HG03439 (cell line): ENCODE measurements around the gene PRCC.
"Not testable (repeated sequence)": the region's sequence is repeated elsewhere in the genome, so short reads cannot be mapped to it uniquely, and the experiment has no call there.

Experiments used
- ATAC-seq: cut with Tn5 transposase; IDR thresholded peaks from one replicate; pipeline ENCODE4 v1.9.1; 2021; ENCODE audit warnings: mild to moderate bottlenecking, moderate library complexity; ENCODE audit not compliant: unreplicated experiment

Gene PRCC

DNA sequence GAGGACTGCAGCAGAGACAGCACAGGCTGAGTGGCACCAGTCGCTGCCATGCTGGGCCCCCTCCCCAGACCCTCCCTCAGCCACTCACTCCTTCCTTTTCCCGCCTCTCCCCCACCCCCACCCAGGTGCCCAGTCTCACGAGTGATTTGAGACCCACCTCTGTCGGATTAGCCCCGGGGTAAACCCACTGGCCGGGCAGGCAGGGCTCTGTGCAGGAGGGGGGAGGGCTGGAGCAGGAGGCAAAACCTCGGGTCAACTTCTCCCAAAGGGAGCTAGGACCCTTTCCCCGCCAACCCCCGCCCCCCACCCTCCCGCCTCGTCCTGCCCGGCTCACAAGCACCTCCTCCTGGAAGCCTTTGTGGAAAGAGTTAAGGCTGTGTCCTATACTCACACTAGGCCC, 23.0 kb upstream of the PRCC start:
- ATAC-seq = no peak

DNA sequence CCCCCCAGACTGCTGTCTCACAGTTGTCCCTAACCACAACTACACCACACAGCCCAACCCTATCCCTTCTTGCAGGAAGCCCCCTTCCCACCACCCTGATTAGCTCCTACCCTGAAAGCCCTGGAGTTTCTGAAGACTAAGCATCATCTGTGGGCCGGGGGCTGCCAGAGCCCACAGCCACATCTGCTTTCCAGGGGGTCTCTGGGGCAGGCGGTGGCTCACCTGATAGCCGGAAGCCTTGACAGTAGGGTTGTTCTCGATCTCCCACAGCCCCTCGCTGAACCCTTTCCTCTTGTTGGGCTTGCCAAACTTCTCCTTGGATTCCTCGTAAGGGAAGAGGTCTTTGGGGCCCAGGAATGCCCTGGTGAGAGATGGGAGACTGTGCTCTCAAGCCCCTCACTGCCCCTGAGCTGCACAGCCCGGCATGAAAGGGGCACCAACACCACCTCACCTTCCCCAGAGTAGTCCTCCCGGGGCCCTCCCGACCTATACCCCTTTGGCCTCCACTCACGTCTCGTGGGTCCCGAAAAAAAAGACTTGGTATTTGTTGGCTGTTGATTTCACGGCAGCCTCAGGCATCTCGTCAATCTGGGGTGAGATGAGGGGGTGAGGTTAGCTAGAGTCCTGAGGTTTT, 22.4 kb upstream of the PRCC start:
- ATAC-seq = no peak

DNA sequence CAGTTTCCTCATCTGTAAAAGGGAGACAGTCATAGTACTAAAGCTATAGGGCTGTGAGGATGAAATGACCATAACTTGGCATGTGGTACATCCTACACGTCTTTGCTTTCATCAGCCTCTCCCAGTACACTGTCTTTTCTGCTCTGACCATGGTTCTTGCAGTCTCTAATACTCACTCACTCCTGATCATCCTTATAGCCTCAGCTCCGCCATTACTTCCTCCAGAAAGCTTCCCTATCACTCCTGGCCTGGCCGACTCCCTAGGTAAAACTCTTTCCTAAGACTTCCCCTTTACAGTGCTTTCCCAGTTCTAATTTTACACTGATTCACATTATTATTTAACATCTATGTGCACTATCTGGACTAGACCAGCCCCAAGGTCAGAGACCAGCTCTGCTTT, 21.5 kb upstream of the PRCC start:
- ATAC-seq = no peak

DNA sequence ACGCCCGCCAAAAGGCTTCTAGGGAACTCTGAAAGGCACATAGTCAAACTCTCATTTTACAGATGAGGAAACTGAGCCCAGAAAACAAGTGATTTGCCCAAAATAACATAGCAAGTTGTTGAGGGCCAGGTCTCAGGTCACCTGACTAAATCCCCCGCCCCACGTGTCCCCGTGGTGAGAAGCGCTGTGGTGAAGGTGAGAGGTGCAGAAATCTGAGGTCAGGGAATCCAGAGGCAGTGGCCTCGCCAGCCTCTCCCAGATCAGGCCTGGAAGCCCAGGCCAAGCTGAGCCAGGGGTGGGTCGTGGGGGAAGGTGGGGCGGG, 21.0 kb upstream of the PRCC start:
- no peak for ATAC-seq

DNA sequence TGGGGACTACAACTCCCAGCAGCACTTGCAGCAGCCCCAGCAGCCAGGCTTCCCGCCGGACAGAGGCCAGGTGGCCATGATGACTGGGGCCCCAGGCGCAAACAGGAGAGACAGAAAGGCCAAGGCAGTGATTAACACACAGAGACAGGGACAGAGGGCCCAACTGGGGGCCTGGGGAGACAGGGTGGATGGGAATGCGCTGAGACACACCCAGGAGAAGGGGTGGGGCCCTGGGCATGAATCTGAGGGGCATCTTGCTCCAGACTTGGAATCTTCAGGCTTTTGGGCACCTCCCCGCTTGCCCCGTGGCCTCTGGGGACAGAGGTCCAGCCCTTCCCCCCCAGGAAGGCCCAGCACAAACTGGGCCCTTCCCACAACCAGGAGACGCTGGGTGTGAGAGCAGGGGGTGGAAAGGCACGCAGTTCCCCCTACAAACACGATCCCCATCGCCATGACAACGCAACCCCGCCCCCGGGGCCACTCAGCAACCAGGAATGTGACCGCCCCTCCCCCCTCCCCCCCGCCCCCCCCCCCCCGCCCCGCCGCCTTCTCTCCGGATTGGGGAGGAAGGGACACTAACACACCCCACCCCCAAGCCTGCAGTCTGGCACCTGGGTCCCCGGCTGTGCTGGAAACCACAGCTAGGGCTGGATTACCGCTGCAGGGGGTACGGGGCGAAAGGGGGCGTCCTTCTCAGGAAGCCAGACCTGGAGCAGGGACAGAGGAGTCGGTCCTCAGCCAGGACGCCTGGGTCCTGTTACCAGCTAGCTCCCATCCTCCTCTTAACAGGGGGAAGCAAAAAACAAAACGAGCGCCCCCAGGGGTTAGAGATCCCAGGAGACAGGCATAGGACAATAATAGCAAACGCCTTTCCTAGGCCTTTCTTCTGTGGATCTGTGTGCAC, 20.4 kb upstream of the PRCC start:
- ATAC-seq = no peak

DNA sequence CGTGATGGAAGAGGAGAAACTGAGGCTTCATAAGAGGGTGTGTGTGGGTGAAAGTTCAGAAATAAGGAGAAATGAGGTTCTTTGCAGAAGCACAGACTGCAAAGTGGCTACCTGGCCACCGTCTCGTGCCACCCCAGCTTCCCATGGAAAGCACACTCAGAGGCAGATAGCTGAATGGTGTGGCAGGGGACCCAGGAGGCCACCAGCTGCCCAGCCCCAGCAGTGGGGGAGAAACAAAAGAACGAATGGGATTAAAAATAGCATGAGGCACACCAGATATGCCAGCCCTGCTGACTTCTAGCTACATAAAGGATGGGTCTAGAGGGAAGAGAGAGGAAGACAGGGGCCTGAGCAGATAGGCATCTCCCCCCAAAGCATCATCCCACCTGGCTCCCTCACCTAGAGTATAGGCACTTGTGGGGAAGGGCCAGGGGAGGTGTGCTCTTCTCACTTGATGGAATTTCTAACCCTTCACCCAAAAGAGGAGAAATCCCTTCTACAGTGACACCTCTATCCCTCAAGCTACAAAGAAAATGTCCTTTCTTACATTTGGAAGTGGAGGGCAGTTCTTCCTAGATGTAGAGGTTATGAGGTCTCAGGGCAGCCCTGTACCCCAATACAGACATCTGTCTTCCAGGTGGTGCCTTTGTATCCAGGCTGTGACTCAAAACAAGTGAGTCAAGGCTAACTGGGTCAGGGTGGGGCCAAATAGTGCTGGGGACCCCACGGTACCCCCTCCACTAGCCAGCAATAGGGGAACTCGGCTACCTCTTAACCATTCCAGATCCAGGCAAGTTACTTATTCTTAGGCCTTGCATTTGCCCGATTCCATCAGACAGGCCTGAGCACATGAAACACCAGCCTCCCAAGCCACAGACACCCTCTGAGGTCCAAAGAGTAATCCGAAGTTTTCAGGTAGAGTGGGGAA, 19.3 kb upstream of the PRCC start:
- ATAC-seq = no peak

DNA sequence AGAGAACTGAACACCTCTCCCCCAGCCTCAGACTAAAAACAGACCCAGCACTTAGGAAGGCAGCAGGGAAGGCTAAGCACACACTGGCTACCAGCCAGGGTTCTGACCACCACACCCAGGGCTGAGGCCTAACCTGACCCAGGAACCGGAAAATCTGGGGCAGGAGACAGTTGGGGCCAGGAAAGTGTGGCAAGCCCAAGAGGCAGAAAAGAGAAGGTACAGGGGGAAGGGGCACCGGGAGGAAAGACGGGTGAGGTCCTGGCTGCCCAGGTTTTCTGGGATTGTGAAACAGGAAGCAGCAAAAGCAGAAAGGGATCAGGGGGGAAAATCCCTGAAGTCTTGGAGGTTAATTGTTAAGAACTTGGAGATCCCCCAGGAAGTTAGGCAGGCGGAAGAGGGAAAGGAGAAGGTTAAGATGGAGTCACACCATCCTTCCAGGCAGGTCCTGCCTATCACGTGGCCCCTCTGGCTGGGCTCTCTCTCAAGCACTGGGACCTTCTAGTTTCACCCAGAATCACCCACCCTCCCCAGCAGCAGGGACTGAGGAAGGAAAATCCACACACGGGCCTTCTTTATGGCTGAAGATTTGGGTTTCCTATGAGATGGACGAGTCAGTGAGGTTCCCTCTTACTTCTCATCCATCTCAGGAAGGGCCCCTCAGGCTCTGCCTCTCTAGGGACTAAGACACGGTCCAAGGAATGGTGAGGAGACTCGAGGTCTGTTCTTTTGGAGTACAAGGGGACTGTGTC, 18.5 kb upstream of the PRCC start:
- ATAC-seq = no peak

DNA sequence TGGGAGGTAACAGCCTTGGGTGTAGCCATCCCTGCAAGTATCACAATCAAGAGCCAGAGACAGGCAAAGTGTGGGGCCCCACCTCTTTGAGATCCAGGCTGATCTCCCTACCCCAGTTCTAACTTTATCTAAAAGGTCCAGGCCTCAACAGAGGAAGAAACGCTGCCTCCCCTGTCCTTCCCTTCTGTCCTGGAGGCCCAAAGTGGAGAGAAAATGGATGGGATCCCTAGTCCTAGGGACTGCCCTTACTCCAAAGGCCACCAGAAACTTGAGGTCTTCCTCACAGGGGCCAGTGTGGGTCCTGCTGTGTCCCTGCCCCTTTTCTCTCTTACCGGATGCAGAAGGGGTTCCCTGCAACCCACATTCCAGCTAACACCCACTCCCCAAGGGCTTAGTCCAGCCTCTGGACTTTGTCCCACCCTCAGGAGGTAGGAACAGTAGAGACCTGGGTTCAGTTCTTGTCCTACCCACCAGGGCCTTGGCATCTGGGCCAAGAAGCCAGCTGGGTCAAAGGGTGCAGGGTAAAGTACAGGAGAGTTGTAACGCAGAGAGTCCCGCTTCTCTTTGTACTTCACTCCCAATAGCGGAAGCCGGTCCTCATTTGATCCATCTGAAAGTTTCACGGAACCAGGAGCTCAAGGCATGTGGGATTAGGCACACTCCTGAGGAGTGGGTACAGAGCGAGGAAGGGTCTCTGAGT, 17.8 kb upstream of the PRCC start:
- ATAC-seq = no peak

DNA sequence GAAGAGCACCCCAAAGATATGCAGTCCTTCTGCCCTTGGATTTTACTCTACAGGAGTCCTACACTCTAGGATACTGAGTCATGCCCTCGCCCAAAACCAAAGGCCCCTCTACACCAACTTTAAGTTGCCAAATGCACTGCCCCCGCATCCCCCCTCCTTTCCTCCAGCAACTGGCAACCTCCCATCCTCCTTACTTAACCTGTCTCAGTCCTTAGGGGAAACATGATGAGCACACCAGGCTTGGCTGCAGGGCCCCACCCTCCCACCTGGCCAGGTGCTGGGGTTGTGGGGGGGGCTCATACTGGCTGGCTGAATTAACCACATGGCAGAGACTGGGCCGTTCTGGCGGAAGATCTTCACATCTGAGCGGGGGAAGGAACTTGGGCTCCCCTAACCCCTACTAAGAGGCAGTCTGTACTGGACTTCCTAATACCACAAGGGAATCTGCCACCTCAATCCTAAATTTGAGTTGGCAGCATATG, 17.1 kb upstream of the PRCC start:
- ATAC-seq = no peak

DNA sequence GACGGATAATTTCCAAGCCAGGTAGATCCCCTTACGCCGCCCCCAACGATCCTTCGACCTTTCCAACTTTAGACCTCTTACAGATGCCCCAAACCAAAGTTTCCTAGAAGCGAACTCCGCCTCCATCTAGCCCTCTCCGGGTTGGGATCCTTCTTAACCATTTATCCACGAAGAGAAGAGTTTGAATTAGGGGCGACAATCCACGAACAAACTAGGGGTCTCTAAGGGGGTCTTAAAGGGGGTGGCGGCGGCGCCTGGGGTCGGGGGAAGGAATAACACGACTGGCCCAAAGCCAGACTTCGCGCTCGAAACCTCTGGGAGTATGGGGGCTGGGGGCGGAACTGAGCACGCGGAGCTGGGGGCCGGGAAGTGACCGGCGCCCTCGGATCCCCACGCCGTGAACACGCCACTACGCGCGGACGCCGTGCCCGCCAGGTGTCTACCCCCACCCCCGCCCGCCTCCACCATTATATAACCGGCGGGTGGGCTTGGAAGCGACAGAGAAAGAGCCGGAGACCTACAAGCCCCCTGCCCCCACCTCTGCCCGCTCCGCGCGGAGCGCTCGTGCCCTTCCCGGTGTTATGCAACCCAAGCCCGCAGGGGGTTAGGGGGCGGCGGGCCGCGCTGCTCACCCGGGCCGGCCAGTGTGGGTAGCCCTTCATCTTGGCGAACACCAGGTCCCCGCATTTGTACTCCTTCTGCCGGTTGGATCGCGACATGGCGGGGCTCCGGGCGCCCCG, 16.5 kb upstream of the PRCC start:
- ATAC-seq = peak; percentile 14

DNA sequence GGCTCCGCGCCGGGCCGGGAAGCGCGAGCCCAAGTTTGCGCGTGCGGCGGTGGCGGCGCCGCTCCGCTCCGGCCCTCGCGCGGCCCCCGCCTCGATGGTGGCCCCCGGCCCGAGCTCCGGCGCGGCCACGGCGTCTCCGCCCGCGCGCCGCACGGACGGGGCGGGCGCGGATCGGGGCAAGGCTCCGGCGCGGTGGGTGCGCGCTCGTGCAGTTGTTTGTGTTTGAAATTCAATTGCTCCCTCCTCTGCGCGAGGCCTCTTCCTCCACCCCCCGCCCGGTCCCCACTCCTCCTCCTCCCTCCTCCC, 15.9 kb upstream of the PRCC start, which contains the start of gene HDGF:
TSS of gene HDGF (minus strand) at position 225 of the 306 bp plus-strand sequence. CDS start 246 bp downstream, outside the sequence.
- ATAC-seq = peak; percentile 10

DNA sequence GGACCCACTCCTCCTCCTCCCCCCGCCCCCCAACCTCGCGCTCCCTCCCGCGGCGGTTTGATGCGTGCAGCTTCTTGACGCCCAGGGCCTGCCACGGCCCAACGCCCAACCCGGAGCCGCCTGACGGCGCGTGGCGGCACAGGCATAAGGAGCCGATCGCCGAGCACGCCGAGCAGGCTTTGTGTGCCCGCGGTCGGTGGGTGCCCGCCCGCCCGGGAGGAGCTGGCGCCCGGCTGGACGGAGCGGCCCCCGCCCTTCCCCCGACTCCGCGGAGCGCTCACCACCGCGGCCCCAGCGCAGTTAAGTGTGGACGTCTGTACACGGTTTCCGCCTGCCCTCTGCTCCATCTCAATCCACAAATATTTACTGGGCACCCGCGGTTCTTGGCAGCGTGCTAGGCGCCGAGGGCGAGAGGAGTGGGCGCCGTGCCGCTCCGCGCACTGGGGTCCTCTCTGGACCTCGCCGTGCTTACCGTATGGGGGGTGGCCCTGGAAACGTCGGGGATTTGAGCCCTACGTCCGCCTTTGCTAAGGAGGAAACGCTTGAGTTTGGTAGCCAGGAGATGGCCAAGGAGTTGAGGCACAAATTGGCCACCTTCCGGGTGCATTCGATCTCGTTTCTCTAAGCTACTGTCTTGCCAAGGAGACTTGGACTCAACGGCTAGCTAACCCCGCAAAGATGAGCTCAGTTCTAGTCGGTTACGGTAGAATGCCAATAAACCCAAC, 15.4 kb upstream of the PRCC start:
- ATAC-seq = peak; percentile 68

DNA sequence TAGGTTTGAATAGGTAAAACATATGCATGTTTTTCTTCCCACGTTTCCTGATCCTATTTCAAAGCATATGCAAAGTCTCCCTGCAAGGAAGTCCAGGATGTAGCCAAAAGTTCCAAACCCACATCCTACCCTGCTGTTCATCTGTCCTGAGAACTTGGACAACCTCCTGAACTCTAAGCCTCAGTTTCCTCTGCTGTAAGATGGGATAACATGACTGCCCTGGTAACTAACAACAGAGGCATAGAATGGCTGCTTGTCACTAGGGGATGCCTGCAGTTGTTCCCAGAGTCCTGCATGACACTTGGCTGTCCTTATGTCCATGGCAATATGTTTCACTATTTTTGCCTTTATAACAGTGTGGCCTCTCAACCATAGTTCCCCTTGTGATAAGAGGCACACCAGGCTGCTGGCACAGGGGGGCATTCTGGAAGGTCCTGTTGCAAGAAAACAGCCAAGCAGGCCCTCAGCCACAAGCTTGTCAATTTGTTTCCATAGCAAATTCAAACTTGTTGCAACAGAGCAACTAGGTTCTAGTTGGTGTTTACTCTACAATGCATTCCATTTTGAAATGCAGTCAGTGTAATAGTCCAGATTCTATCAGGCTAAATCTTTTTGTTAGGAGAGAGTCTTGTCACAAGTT, 14.4 kb upstream of the PRCC start:
- no peak for ATAC-seq

DNA sequence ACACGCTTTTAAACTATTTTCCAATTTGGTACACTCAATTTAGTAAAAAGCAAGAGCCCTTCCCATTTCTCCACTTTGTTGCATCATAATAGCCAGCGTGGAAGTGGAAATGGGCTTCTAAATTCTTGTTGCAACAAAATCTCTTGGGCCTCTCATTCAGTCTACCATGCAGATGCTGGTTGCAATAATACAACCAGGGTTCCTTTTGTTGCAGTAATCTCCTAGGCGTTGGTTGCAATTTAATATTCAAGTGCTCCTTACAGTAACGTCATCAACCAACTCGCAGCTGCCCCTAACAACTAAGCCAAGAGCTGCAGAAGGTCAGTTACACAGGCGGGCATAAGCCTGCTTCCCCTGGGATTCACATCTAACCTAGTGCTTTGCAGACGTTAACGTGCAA, 13.1 kb upstream of the PRCC start:
- ATAC-seq = no peak

DNA sequence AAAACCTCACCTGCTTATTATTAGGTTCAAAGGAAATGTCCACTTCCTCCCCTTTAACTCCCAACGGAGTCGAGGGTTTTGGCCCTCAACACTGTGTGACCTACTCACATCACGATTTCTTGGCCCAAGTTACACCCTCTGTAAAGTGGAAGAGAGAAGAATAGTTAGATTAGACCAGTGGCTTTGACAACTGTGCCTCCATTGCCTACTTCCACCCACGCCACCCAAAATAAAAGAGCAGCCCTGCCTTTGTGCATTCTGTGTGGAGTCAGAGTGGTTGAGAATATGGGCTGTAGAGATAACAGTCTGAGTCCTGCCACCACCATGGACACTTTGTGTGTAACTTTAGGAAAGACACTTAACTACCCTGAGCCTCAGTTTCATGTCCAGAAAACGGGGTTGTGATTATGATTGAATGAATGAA, 11.8 kb upstream of the PRCC start:
- ATAC-seq = no peak

DNA sequence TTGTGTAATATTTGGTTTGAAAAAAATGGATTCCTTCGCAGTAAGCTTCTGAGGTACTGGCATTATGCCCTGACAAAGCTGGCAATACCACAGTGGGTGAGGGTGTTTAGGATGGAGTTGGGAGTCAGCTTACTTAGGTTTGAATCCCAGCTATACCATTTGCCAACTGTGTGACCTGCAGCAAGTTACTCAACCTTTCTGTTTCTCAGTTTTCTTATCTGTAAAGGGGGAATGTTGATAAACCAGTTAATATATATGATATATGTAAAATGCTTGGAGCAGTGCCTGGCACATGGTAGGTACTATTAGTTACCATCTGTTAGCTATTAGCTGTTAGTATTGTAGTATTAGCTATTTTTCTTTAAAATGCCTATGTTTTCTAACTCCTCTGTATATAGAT, 11.0 kb upstream of the PRCC start:
- no peak for ATAC-seq

DNA sequence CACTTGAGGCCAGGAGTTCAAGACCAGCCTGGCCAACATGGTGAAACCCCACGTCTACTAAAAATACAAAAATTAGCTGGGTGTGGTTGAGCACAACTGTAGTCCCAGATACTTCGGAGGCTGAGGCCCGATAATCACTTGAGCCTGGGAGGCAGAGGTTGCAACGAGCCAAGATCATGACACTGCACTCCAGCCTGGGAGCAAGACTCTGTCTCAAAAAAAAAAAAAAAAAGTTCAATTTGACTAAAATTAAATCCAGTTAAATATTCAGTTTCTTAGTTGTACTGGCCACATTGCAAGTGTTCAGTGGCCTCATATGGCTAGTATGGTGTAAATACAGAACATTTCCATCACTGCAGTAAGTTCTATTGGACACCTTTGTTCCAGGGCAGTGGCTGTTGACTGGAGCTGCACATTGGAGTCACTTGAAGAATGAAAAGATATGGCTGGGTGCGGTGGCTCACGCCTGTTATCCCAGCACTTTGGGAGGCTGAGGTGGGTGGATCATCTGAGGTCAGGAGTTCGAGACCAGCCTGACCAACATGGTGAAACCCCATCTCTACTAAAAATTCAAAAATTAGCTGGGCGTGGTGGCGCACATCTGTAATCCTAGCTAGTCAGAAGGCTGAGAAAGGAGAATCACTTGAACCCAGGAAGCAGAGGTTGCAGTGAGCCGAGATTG, 9.6 kb upstream of the PRCC start:
- ATAC-seq = not testable (repeated sequence)
